ENCODE data around the gene DGAT2.

- no peak for TF ChIP-seq POLR2AphosphoS5 (IDR thresholded peaks at IDR 0.05)
- no peak for TF ChIP-seq POLR2A (IDR thresholded peaks at IDR 0.05)
Observed at GRCh38 chr11:75737314-75737713, 31.3 kb upstream of the DGAT2 start.

All from suprapubic skin (tissue), 4 donors.